Activated CD8-positive, alpha-beta memory T cell treated with anti-CD3 and anti-CD28 coated beads, Interleukin-2, amount 50 U/mL, for 1 hour (primary cell): ENCODE data around the gene NOX3.

Experiments used
- DNase-seq: peaks from one replicate; pipeline ENCODE4 v3.0.0-alpha.2; 2020; ENCODE audit errors: extremely low read depth

NOX3 gene

DNA sequence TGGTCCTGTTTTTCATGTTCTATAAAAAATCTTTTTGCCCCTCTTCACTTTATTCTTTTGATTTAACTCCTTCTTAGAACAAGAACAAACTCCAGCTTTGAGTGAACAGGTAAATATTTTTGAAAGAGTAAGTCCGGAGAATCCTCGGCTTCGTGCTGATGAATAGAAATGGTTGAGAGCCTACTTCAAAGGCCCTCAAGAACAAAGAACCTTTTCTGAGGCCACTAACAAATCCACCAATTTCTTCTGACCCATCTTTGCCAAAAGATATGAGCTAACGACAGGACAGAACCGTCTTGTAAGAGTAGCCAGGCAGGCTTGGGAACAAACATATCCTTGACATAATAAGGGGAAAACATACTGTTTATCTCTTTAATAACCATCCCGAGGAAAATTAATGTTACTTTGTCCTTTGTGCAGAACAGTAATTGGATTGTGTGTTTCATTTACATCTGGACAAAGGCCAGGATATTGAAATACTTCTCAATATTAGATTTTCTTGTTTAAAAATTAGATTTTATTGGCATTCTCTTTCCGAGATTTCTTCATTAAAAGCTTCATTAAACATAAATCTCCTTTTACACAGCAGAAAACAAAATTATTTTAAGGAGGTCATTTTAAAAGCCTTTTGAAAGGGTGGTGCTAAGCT is 52.9 kb downstream of the NOX3 start:
- no peak for DNase-seq

- DNase-seq: no peak
Measured at GRCh38 chr6:155400654-155400965, 55.0 kb downstream of the NOX3 start.

GRCh38 chr6:155399745-155400653 is 55.6 kb downstream of the NOX3 start:
- DNase-seq: no peak

- DNase-seq: no peak
Measured at GRCh38 chr6:155399062-155399744, 56.4 kb downstream of the NOX3 start.

- no peak for DNase-seq
Measured at GRCh38 chr6:155398701-155399061, 57.0 kb downstream of the NOX3 start.

DNA sequence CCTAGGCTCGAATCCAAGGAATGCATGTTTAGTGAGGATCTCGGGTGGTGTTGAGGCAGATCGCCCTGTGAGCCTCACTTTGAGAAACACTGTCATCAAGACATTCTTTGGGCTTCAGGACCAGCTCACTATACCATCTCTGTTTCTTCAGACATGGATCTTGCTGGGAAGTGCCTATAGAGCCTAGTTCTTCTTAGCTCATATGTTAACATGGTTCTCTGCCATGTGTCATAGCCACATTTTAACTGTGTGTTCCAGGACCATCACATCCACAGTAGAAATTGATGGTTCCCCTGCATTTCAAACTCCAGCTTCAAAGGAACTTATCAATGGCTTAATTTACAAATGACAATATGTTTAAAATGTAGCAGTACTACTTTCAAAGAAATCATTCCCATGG is 57.4 kb downstream of the NOX3 start:
- no peak for DNase-seq

- DNase-seq: no peak
Measured at GRCh38 chr6:155397172-155397705, 58.4 kb downstream of the NOX3 start.

DNA sequence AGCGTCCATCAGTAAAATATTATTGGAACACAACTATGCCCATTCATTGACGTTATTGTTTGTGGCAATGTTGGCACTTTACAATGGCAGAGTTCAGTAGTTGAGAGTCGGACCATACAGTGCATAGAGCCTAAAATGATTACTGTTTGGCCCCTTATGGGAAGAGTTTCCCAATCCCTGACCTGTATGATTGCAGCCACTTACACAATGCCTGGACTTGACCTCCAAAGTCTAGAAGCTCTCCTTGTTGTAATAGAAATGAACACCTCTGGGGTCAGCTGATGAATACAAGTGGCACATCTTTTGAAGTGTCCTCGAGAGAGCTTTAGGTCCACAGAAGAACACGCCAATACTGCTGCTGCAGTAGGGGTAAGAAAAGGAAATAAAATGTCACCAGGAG is 59.0 kb downstream of the NOX3 start:
- no peak for DNase-seq

DNA sequence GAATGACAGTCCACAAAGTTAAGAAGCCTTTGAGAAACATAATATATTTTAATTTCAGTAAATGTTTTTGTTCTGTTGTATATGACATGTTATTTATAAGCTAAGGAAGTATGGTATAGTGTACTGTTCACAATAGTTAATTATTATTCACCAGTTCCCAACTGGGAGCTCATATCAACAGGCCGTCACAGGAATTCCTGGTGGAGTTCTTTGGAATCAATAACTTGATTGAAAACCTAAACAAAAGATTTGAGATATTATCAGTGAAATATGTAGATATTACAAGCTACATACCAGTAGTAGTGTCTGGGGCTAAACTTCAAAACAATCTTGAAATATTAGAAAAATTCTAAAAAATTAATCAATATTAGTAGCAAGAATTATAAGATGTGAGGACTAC is 60.3 kb downstream of the NOX3 start:
- no peak for DNase-seq

DNA sequence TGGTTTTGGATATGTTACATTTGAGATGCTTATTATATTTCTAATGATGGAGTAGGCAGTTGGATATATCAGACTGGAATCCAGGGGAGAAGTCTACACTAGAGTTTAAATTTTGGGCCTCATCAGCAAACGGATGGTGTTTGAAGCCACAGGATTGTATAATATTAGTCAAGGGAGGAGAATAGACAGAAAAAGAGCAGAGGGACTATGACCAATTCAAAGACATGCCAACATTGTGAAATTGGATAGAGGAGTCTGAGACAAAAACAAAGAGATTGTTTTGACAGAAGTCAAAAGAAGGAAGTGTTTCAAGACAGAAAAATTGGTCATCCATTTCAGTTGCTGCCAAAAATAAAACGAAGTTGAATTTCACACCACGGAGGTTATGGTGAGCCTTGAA is 66.5 kb downstream of the NOX3 start:
- DNase-seq: no peak

DNA sequence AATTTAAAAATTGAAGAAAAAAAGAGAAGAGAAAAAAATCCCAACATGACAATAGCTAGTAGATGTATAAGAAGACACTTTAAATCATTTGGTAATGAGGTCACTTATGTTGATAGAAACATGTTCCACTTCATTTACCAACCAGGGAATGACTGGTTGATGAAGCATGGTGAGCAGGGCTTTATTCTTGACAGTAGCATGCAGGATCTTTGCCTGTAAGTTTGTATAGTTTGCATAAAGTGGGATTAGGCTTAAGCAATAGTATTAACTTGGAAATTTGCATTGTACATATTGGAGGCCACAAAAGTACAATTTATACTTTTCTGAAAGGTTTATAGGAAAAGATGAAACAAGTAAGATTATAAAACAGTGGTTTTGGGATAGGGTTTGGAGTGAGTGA is 67.0 kb downstream of the NOX3 start:
- DNase-seq: no peak

DNA sequence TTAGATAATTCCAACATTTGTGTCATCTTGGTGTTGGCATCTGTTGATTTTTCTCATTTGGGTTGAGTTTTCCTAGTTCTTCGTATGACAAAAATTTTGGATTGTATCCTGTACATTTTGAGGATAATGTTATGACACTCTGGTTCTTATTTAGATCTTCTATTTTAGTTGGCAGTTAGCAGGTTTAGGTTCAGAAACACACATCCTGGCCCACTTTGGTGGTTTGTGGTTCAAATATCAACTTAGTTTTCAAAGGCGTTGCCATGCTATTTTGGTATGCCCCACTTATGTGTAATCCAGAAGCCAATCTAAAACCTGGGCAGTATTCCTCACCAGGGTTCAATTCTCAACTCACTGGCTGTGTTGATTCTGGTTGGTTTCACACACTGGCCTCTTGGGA is 68.2 kb downstream of the NOX3 start:
- DNase-seq: no peak

GRCh38 chr6:155384321-155384952 is 71.2 kb downstream of the NOX3 start:
- DNase-seq: no peak

- DNase-seq: no peak
Measured at GRCh38 chr6:155383913-155384312, 71.7 kb downstream of the NOX3 start.

DNA sequence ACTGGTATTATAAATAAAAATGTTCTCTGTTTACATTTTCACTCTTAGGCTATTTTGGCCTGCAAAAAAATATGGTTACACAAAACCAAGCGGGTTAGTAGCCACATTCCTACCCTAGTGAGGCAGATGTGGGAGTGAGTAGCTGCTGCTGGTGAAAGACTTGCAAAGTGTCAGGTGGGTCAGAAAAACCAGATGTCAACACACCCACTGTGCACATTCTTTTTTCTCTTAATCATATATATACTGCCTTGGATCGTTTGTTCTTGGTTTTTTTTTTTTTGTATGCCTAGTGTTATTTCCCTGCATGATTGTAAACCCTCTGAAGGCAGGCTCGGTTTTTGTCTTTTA is 73.3 kb downstream of the NOX3 start:
- DNase-seq: no peak

GRCh38 chr6:155381673-155382337 is 73.8 kb downstream of the NOX3 start:
- no peak for DNase-seq

- DNase-seq: no peak
Measured at GRCh38 chr6:155380666-155381332, 74.8 kb downstream of the NOX3 start.

DNA sequence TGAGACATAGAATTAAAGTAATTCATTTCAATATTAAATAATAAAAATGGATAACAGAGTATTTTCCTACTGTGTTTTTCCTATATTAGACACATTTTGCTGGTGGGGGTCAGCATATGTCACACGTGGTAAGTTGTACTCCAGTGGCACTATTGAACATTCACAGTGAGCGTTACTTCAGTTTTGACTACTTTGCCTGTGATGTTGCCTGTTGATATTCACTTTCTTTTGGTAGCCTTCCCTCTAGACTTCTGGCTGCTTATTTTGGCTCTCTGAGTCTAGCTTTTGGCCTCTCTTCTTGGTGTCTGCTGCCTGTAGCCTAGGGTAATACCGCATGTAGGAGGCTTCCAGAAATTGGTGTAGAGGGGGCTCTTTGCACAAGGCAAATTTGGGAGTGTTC is 76.9 kb downstream of the NOX3 start:
- DNase-seq: no peak

GRCh38 chr6:155378276-155378675 is 77.4 kb downstream of the NOX3 start:
- no peak for DNase-seq

DNA sequence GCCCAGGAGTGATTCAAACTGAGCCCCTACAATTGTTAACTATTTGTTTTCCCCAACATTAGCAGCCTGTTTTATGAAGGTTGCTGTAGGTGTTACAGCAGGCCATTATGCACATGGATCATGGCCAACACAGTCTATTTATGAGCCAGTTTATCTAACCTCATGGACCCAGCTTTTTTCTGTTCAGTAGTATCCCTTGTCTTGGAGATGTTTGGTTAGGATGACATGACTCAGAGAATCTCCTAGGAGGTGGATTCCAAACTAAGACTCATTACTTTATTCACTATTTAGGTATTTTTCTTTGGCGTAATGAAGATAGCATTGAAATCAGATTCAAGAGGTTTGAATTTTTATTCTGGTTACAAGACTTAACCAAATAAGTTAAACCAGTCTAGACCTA is 78.6 kb downstream of the NOX3 start:
- no peak for DNase-seq

GRCh38 chr6:155375801-155376200 is 79.8 kb downstream of the NOX3 start:
- no peak for DNase-seq
